ENCODE results near the gene TDRD3.

GRCh38 chr13:60351855-60352615 is 45.0 kb upstream of the TDRD3 start:
- TF ChIP-seq CTCF (IDR thresholded peaks at IDR 0.05) (no peak), MAX (IDR thresholded peaks at IDR 0.05; ENCODE audit: low read depth) (no peak), USF1 (IDR thresholded peaks at IDR 0.05; ENCODE audit: borderline replicate concordance, low read depth) (no peak), SIN3A (IDR thresholded peaks at IDR 0.05; ENCODE audit: borderline replicate concordance, low read depth, low read length) (no peak), FOSL2 (IDR thresholded peaks at IDR 0.05; ENCODE audit: borderline replicate concordance, low read depth) (no peak), USF2 (IDR thresholded peaks at IDR 0.05; ENCODE audit: borderline replicate concordance, low read depth, low read length) (no peak), EZH2phosphoT487 (IDR thresholded peaks at IDR 0.05; ENCODE audit: borderline replicate concordance, low read depth) (no peak), TAF1 (IDR thresholded peaks at IDR 0.05; ENCODE audit: borderline replicate concordance, low read depth, low read length) (no peak), YY1 (IDR thresholded peaks at IDR 0.05; ENCODE audit: low read depth) (no peak), RFX5 (IDR thresholded peaks at IDR 0.05; ENCODE audit: low read length) (no peak), RCOR1 (IDR thresholded peaks at IDR 0.05; ENCODE audit: low read length) (no peak), FOXM1 (IDR thresholded peaks at IDR 0.05; ENCODE audit: low read depth) (no peak), POLR2AphosphoS5 (IDR thresholded peaks at IDR 0.05; ENCODE audit: low read depth, low read length) (no peak), EP300 (IDR thresholded peaks at IDR 0.05; ENCODE audit: borderline replicate concordance in 1 of 2, low read depth in 1 of 2, low read length in 1 of 2) (no peak)
